ENCODE data around the gene RAB1B.

RAB1B gene

GRCh38 chr11:66315498-66315885, 47.1 kb downstream of the RAB1B start:
- no peaks in the 10 kb centered on the region for H3K36me3 ChIP-seq (ENCODE audit: control insufficient read depth, low read length)
- H3K9me2 ChIP-seq (replicated peaks; ENCODE audit: control insufficient read depth, low read length): no peaks in the 10 kb centered on the region
- no peak overlapping the region for H3K4me2 ChIP-seq (ENCODE audit: low read length)
- peaks cover 49% of the 10 kb centered on the region for H3K4me1 ChIP-seq (ENCODE audit: control insufficient read depth, low read length)
- peaks cover 11% of the 10 kb centered on the region for H3F3A ChIP-seq (ENCODE audit: control insufficient read depth, insufficient read depth)
- H3K27ac ChIP-seq (ENCODE audit: low read depth, low read length): no peak overlapping the region
- H4K20me1 ChIP-seq (ENCODE audit: control insufficient read depth, insufficient read depth, low read depth, low read length): no peaks in the 10 kb centered on the region
- TF ChIP-seq EZH2phosphoT487 (IDR thresholded peaks at IDR 0.05; ENCODE audit: borderline replicate concordance, low read length) (no peak), CTCF (IDR thresholded peaks at IDR 0.05; ENCODE audit: low read depth, low read length, poor library complexity, severe bottlenecking) (no peak)
- H3K9me3 ChIP-seq (ENCODE audit: control insufficient read depth, insufficient read depth, low read length): peaks cover 3% of the 10 kb centered on the region; the same call in 1 of the 2 replicates
- no peaks in the 10 kb centered on the region for H3K27me3 ChIP-seq (ENCODE audit: control insufficient read depth, low read length)
- H3K79me2 ChIP-seq (ENCODE audit: control insufficient read depth, low read length): no peaks in the 10 kb centered on the region
- no peak overlapping the region for H3K4me3 ChIP-seq (ENCODE audit: low read length)

GRCh38 chr11:66315921-66316811, 47.7 kb downstream of the RAB1B start:
- Histone ChIP-seq H3F3A (ENCODE audit: control insufficient read depth, insufficient read depth) (peaks cover 11% of the 10 kb centered on the region), H3K79me2 (ENCODE audit: control insufficient read depth, low read length) (no peaks in the 10 kb centered on the region), H3K36me3 (ENCODE audit: control insufficient read depth, low read length) (no peaks in the 10 kb centered on the region), H3K9me2 (replicated peaks; ENCODE audit: control insufficient read depth, low read length) (no peaks in the 10 kb centered on the region), H3K4me1 (ENCODE audit: control insufficient read depth, low read length) (peaks cover 49% of the 10 kb centered on the region), H3K4me2 (ENCODE audit: low read length) (peak overlapping the region; percentile 92), H3K9me3 (ENCODE audit: control insufficient read depth, insufficient read depth, low read length) (peaks cover 3% of the 10 kb centered on the region; the same call in 1 of the 2 replicates), H3K27ac (ENCODE audit: low read depth, low read length) (no peak overlapping the region), H4K20me1 (ENCODE audit: control insufficient read depth, insufficient read depth, low read depth, low read length) (no peaks in the 10 kb centered on the region), H3K4me3 (ENCODE audit: low read length) (no peak overlapping the region), H3K27me3 (ENCODE audit: control insufficient read depth, low read length) (no peaks in the 10 kb centered on the region)
- TF ChIP-seq EZH2phosphoT487 (IDR thresholded peaks at IDR 0.05; ENCODE audit: borderline replicate concordance, low read length) (no peak), CTCF (IDR thresholded peaks at IDR 0.05; ENCODE audit: low read depth, low read length, poor library complexity, severe bottlenecking) (no peak)

- Histone ChIP-seq H3K9me3 (ENCODE audit: control insufficient read depth, insufficient read depth, low read length) (peaks cover 7% of the 10 kb centered on the region; the same call in 1 of the 2 replicates), H3F3A (ENCODE audit: control insufficient read depth, insufficient read depth) (peaks cover 11% of the 10 kb centered on the region), H3K4me2 (ENCODE audit: low read length) (peak within 1 kb of the TSS; percentile 92), H3K27me3 (ENCODE audit: control insufficient read depth, low read length) (no peaks in the 10 kb centered on the region), H3K4me1 (ENCODE audit: control insufficient read depth, low read length) (peaks cover 49% of the 10 kb centered on the region), H3K9me2 (replicated peaks; ENCODE audit: control insufficient read depth, low read length) (no peaks in the 10 kb centered on the region), H4K20me1 (ENCODE audit: control insufficient read depth, insufficient read depth, low read depth, low read length) (no peaks in the 10 kb centered on the region), H3K79me2 (ENCODE audit: control insufficient read depth, low read length) (no peaks in the 10 kb centered on the region), H3K27ac (ENCODE audit: low read depth, low read length) (peak within 1 kb of the TSS; percentile 94), H3K4me3 (ENCODE audit: low read length) (peak within 1 kb of the TSS; percentile 72), H3K36me3 (ENCODE audit: control insufficient read depth, low read length) (no peaks in the 10 kb centered on the region)
- no peak for TF ChIP-seq EZH2phosphoT487 (IDR thresholded peaks at IDR 0.05; ENCODE audit: borderline replicate concordance, low read length)
- no peak for TF ChIP-seq CTCF (IDR thresholded peaks at IDR 0.05; ENCODE audit: low read depth, low read length, poor library complexity, severe bottlenecking)
Measured at GRCh38 chr11:66316849-66317251, 48.4 kb downstream of the RAB1B start, which contains the start of gene CD248. Gene CD248, minus strand, starts transcription at chr11:66317044. Its CDS starts 17 bp downstream, at chr11:66317027.

Data from DOHH2 (cell line).